ENCODE data around the gene FHIT. TPM values are rescaled to one million over a fixed set of nuclear protein-coding genes. Genes with fewer than 3 reads are reported as not detected.

The FHIT gene
- total RNA-seq, 1 donor from 2014 or later = 23.8 TPM

GRCh38 chr3:60343831-60344230 is 907.4 kb downstream of the FHIT start:
- H3K36me3 Mint-ChIP-seq (ENCODE audit: low read depth) = no peaks in the 10 kb centered on the region
- peak; percentile 21 for DNase-seq
- H3K27me3 Mint-ChIP-seq = no peaks in the 10 kb centered on the region
- H3K4me3 Mint-ChIP-seq = no peak overlapping the region
- H3K4me1 Mint-ChIP-seq = no peaks in the 10 kb centered on the region
- peaks cover 18% of the 10 kb centered on the region for H3K9me3 Mint-ChIP-seq
- intact Hi-C loops (cut with micrococcal nuclease) = no loop called here
- H3K27ac Mint-ChIP-seq = no peak overlapping the region

- no peak for DNase-seq
- Mint-ChIP-seq H3K27ac (no peak overlapping the region), H3K9me3 (peaks cover 6% of the 10 kb centered on the region), H3K4me3 (no peak overlapping the region), H3K27me3 (no peaks in the 10 kb centered on the region), H3K36me3 (ENCODE audit: low read depth) (no peaks in the 10 kb centered on the region), H3K4me1 (no peaks in the 10 kb centered on the region)
- intact Hi-C loops (cut with micrococcal nuclease) = no loop called here
Observed at GRCh38 chr3:60339304-60339703, 911.9 kb downstream of the FHIT start.

GRCh38 chr3:60337421-60337820 is 913.8 kb downstream of the FHIT start:
- no peaks in the 10 kb centered on the region for H3K36me3 Mint-ChIP-seq (ENCODE audit: low read depth)

GRCh38 chr3:60336061-60336460 is 915.2 kb downstream of the FHIT start:
- DNase-seq = no peak
- intact Hi-C loops (cut with micrococcal nuclease) = no loop called here
- Mint-ChIP-seq H3K4me3 (no peak overlapping the region), H3K9me3 (no peaks in the 10 kb centered on the region), H3K36me3 (ENCODE audit: low read depth) (no peaks in the 10 kb centered on the region), H3K27me3 (no peaks in the 10 kb centered on the region), H3K27ac (no peak overlapping the region), H3K4me1 (peaks cover 4% of the 10 kb centered on the region)

More at GRCh38 chr3:60337421-60337820, 913.8 kb downstream of the FHIT start:
- Mint-ChIP-seq H3K4me1 (peaks cover 4% of the 10 kb centered on the region), H3K9me3 (no peaks in the 10 kb centered on the region), H3K27ac (no peak overlapping the region), H3K4me3 (no peak overlapping the region), H3K27me3 (no peaks in the 10 kb centered on the region)
- DNase-seq = no peak
- intact Hi-C loops (cut with micrococcal nuclease) = no loop called here

GRCh38 chr3:60333710-60334109 is 917.5 kb downstream of the FHIT start:
- Mint-ChIP-seq H3K9me3 (no peaks in the 10 kb centered on the region), H3K36me3 (ENCODE audit: low read depth) (no peaks in the 10 kb centered on the region), H3K27ac (no peak overlapping the region), H3K4me1 (peaks cover 4% of the 10 kb centered on the region), H3K27me3 (no peaks in the 10 kb centered on the region), H3K4me3 (no peak overlapping the region)
- intact Hi-C loops (cut with micrococcal nuclease) = no loop called here
- no peak for DNase-seq

GRCh38 chr3:60330107-60330506 is 921.1 kb downstream of the FHIT start:
- intact Hi-C loops (cut with micrococcal nuclease) = no loop called here
- Mint-ChIP-seq H3K4me1 (peaks cover 4% of the 10 kb centered on the region), H3K27ac (no peak overlapping the region), H3K4me3 (no peak overlapping the region), H3K9me3 (no peaks in the 10 kb centered on the region), H3K36me3 (ENCODE audit: low read depth) (no peaks in the 10 kb centered on the region), H3K27me3 (no peaks in the 10 kb centered on the region)
- no peak for DNase-seq

- DNase-seq = no peak
- Mint-ChIP-seq H3K4me1 (no peaks in the 10 kb centered on the region), H3K36me3 (ENCODE audit: low read depth) (no peaks in the 10 kb centered on the region), H3K27me3 (no peaks in the 10 kb centered on the region), H3K9me3 (no peaks in the 10 kb centered on the region), H3K27ac (no peak overlapping the region), H3K4me3 (no peak overlapping the region)
- intact Hi-C loops (cut with micrococcal nuclease) = no loop called here
Observed at GRCh38 chr3:60325610-60326170, 925.6 kb downstream of the FHIT start.

GRCh38 chr3:60323651-60324050 is 927.6 kb downstream of the FHIT start:
- Mint-ChIP-seq H3K27me3 (no peaks in the 10 kb centered on the region), H3K4me1 (no peaks in the 10 kb centered on the region), H3K4me3 (no peak overlapping the region), H3K9me3 (no peaks in the 10 kb centered on the region), H3K36me3 (ENCODE audit: low read depth) (no peaks in the 10 kb centered on the region), H3K27ac (no peak overlapping the region)
- intact Hi-C loops (cut with micrococcal nuclease) = no loop called here
- DNase-seq = no peak

GRCh38 chr3:60323180-60323579 is 928.1 kb downstream of the FHIT start:
- Mint-ChIP-seq H3K4me3 (no peak overlapping the region), H3K9me3 (no peaks in the 10 kb centered on the region), H3K27me3 (no peaks in the 10 kb centered on the region), H3K27ac (no peak overlapping the region), H3K36me3 (ENCODE audit: low read depth) (no peaks in the 10 kb centered on the region), H3K4me1 (no peaks in the 10 kb centered on the region)
- intact Hi-C loops (cut with micrococcal nuclease) = no loop called here
- no peak for DNase-seq

- no peak overlapping the region for H3K4me3 Mint-ChIP-seq
- no peak for DNase-seq
- no peak overlapping the region for H3K27ac Mint-ChIP-seq
- H3K36me3 Mint-ChIP-seq (ENCODE audit: low read depth) = no peaks in the 10 kb centered on the region
- no peaks in the 10 kb centered on the region for H3K27me3 Mint-ChIP-seq
- no peaks in the 10 kb centered on the region for H3K9me3 Mint-ChIP-seq
- intact Hi-C loops (cut with micrococcal nuclease) = no loop called here
- H3K4me1 Mint-ChIP-seq = no peaks in the 10 kb centered on the region
Observed at GRCh38 chr3:60322298-60322856, 928.9 kb downstream of the FHIT start.

GRCh38 chr3:60319179-60319858 is 931.9 kb downstream of the FHIT start:
- intact Hi-C loops (cut with micrococcal nuclease) = no loop called here
- no peaks in the 10 kb centered on the region for H3K4me1 Mint-ChIP-seq
- no peak overlapping the region for H3K4me3 Mint-ChIP-seq
- no peaks in the 10 kb centered on the region for H3K36me3 Mint-ChIP-seq (ENCODE audit: low read depth)
- no peaks in the 10 kb centered on the region for H3K27me3 Mint-ChIP-seq
- H3K9me3 Mint-ChIP-seq = peaks cover 5% of the 10 kb centered on the region
- no peak overlapping the region for H3K27ac Mint-ChIP-seq
- DNase-seq = no peak

- DNase-seq = no peak
- intact Hi-C loops (cut with micrococcal nuclease) = no loop called here
- H3K4me1 Mint-ChIP-seq = no peaks in the 10 kb centered on the region
- H3K27me3 Mint-ChIP-seq = no peaks in the 10 kb centered on the region
- H3K4me3 Mint-ChIP-seq = no peak overlapping the region
- H3K36me3 Mint-ChIP-seq (ENCODE audit: low read depth) = no peaks in the 10 kb centered on the region
- H3K9me3 Mint-ChIP-seq = peaks cover 6% of the 10 kb centered on the region
- no peak overlapping the region for H3K27ac Mint-ChIP-seq
Observed at GRCh38 chr3:60316121-60316797, 935.0 kb downstream of the FHIT start.

- no peaks in the 10 kb centered on the region for H3K4me1 Mint-ChIP-seq
- H3K4me3 Mint-ChIP-seq = no peak overlapping the region
- H3K9me3 Mint-ChIP-seq = peaks cover 12% of the 10 kb centered on the region
- DNase-seq = no peak
- H3K36me3 Mint-ChIP-seq (ENCODE audit: low read depth) = no peaks in the 10 kb centered on the region
- H3K27ac Mint-ChIP-seq = no peak overlapping the region
- no peaks in the 10 kb centered on the region for H3K27me3 Mint-ChIP-seq
- intact Hi-C loops (cut with micrococcal nuclease) = no loop called here
Observed at GRCh38 chr3:60313951-60314461, 937.2 kb downstream of the FHIT start.

- Mint-ChIP-seq H3K36me3 (ENCODE audit: low read depth) (no peaks in the 10 kb centered on the region), H3K4me3 (no peak overlapping the region), H3K4me1 (no peaks in the 10 kb centered on the region), H3K27ac (no peak overlapping the region), H3K9me3 (peaks cover 12% of the 10 kb centered on the region), H3K27me3 (no peaks in the 10 kb centered on the region)
- intact Hi-C loops (cut with micrococcal nuclease) = no loop called here
- no peak for DNase-seq
Observed at GRCh38 chr3:60313231-60313798, 937.9 kb downstream of the FHIT start.
